Epithelial cell of proximal tubule (primary cell): Measurements from ENCODE around the gene ACTG2. TPM values are rescaled to one million over a fixed set of nuclear protein-coding genes. Genes with fewer than 3 reads are reported as not detected.
"Not testable (repeated sequence)": the region's sequence is repeated elsewhere in the genome, so short reads cannot be mapped to it uniquely, and the experiment has no call there.

ENCODE experiments used
- DNase-seq: peaks from one replicate; pipeline ENCODE4 v3.0.0-alpha.2; 2011; ENCODE audit warnings: low read depth
- H3K4me3 ChIP-seq: 2 replicates; pipeline ENCODE4 v1.5.1; 2011; ENCODE audit warnings: low read depth, mild to moderate bottlenecking, low read length
- CTCF ChIP-seq: conservative IDR thresholded peaks from 2 replicates; pipeline ENCODE4 v1.5.1; 2012; ENCODE audit warnings: low read depth, mild to moderate bottlenecking, low read length
- total RNA-seq: library from RNA; depleted of rRNA; stranded (reverse); fragments of >200 nt; gene quantifications from 2 replicates; pipeline ENCODE4 v1.2.3, GENCODE V29; 2015

Gene ACTG2
- total RNA-seq, 1 donor from 2014 or later: not detected

DNA sequence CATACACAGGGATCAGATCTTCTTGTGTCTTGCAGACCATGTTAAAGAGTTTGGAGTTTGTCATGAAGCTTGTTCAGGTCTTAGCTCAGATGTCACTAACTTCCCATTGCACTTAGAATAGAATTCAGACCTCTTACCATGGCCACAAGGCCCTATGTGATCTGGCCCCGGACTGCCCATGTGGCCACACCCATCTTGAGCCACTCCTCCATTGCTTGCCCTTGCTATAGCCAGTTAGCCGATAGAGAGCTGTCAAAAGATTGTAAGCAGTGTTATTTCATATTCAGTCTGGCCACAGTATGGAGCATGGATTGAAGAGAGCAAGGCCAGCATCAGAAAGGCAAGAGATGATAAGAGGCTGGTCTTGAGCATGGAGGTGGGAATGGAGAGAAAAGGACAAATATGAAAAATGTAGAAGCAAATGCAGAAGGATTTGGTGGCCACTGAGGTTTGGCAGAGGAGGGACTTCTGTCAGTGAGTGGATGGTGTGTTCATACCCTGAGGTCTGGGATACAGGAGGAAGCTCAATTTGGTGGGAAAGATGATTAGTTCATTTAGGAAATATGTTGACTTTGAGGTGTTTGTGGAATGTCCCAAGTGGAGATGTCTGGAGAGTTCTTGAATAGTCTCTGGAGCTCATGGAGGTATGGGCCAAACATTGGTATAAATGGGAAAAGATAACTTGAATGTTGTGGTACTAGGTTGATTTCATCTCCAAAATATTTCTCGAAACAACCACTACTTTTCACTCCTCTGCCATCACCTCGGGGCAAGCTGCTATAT, 44.5 kb downstream of the ACTG2 start:
- no peak overlapping the region for H3K4me3 ChIP-seq
- DNase-seq: no peak
- no peak for TF ChIP-seq CTCF

DNA sequence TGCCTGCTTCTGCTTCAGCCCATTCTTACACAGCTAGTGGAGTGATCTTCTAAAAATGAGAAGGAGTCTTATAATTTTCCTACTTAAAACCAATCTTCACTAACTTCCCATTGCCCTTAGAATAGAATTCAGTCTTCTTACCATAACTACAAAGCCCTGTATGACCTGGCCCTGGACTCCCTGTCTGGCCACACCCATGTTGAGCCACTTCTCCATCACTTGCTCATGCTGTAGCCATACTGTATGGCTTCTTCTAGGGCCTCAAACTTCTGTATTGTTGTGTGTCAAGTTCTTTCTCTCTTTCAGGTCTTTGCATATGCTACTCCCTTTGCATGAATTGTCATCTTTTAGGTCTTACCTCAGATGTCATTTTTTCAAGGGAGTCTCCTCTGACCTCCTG, 45.1 kb downstream of the ACTG2 start:
- no peak overlapping the region for H3K4me3 ChIP-seq
- no peak for DNase-seq
- no peak for TF ChIP-seq CTCF

- DNase-seq: no peak
- no peak overlapping the region for H3K4me3 ChIP-seq
Measured at GRCh38 chr2:73938718-73939352, 46.0 kb downstream of the ACTG2 start.

DNA sequence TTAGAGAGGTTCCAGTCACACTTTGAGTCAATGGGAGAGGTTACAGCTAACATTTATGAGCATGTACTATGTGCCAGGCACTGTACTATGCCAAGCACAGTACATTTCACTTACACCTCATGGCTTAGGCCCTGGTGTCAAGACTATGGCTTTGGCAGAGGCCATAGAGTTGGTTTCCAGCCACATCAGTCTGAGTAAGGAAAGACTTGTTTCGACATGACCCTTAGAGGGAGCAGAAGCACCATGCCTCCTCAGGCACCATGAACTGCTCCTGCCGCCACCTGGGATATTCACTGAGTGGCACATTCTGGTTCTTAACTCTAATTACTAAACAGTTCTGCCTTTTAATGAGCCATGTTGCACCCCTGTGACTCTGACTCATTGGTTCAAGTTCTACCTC, 46.6 kb downstream of the ACTG2 start:
- TF ChIP-seq CTCF: peak; percentile 39
- no peak for DNase-seq
- no peak overlapping the region for H3K4me3 ChIP-seq

More at GRCh38 chr2:73938718-73939352, 46.0 kb downstream of the ACTG2 start:
- no peak for TF ChIP-seq CTCF

DNA sequence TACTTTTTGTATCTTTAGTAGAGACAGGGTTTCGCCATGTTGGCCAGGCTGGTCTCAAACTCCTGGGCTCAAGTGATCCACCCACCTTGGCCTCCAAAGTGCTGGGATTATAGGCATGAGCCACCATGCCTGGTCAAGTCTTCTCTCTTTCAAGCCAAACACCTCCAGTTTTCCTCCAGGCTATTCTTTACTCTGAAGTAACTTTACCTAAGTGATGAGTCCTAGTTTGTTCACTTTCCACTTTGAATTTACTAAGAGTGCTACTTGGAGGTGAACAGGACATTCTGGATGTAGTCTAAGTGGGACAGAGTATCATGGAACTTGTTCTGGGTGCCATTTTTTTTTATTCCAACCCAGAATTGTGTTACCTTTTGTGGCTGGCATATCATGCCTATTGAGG, 47.3 kb downstream of the ACTG2 start:
- H3K4me3 ChIP-seq, DNase-seq: not testable (repeated sequence)

GRCh38 chr2:73942664-73943063, 49.9 kb downstream of the ACTG2 start:
- TF ChIP-seq CTCF: no peak
- H3K4me3 ChIP-seq: no peak overlapping the region
- DNase-seq: no peak

DNA sequence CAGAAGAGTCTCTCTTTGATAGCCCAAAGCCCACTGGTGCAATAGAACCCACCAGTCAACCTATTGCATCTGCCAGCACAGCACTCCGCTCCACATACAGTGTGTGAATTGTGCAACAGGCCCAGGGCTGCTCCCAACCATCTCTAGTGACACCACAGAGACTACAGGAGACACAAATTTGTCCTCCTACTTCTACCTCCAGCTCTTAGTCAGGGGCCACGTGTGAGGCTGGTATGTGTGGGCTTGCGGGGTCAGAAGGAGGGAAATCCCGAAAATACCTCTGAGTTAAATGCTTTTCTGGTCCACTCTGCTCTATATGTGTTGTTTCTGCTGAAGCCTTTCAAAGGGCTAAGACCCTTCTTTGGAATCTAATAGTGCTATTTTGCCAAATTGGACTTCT, 51.9 kb downstream of the ACTG2 start:
- no peak for TF ChIP-seq CTCF
- no peak for DNase-seq
- H3K4me3 ChIP-seq: no peak overlapping the region
